ENCODE measurements around the gene ADAM17. TPM values are rescaled to one million over a fixed set of nuclear protein-coding genes. Genes with fewer than 3 reads are reported as not detected.

ADAM17 gene
- total RNA-seq, 1 donor from 2014 or later: 76.9 TPM

DNA sequence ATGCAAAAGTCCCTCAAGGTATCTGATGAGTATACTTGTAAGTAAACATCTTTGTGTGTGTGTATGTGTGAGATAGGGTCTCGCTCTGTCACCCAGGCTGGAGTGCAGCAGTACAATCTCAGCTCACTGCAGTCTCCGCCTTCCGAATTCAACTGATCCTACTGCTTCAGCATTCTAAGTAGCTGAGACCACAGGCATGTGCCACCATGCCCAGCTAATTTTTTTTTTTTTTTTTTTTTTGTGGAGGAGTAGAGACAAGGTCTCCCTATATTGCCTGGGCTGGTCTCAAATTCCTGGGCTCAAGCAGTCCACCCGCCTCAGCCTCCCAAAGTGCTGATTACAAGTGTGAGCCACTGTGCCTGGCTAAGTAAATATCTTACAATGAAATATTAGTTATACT is 23.2 kb downstream of the ADAM17 start:
- no peak overlapping the region for H3K4me3 ChIP-seq
- no peak for DNase-seq
- no peaks in the 10 kb centered on the region for H3K9me3 ChIP-seq
- H3K36me3 ChIP-seq: peaks cover 81% of the 10 kb centered on the region
- intact Hi-C loops (cut with DNase I): no loop called here
- peak in 1 of 2 donors; percentile 35 for ATAC-seq
- TF ChIP-seq, protein P1, sequence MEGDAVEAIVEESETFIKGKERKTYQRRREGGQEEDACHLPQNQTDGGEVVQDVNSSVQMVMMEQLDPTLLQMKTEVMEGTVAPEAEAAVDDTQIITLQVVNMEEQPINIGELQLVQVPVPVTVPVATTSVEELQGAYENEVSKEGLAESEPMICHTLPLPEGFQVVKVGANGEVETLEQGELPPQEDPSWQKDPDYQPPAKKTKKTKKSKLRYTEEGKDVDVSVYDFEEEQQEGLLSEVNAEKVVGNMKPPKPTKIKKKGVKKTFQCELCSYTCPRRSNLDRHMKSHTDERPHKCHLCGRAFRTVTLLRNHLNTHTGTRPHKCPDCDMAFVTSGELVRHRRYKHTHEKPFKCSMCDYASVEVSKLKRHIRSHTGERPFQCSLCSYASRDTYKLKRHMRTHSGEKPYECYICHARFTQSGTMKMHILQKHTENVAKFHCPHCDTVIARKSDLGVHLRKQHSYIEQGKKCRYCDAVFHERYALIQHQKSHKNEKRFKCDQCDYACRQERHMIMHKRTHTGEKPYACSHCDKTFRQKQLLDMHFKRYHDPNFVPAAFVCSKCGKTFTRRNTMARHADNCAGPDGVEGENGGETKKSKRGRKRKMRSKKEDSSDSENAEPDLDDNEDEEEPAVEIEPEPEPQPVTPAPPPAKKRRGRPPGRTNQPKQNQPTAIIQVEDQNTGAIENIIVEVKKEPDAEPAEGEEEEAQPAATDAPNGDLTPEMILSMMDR (IDR thresholded peaks at IDR 0.05): no peak
- H3K4me1 ChIP-seq: peaks cover 21% of the 10 kb centered on the region
- no peaks in the 10 kb centered on the region for H3K27me3 ChIP-seq (ENCODE audit: low read depth)
- no peak overlapping the region for H3K27ac ChIP-seq

DNA sequence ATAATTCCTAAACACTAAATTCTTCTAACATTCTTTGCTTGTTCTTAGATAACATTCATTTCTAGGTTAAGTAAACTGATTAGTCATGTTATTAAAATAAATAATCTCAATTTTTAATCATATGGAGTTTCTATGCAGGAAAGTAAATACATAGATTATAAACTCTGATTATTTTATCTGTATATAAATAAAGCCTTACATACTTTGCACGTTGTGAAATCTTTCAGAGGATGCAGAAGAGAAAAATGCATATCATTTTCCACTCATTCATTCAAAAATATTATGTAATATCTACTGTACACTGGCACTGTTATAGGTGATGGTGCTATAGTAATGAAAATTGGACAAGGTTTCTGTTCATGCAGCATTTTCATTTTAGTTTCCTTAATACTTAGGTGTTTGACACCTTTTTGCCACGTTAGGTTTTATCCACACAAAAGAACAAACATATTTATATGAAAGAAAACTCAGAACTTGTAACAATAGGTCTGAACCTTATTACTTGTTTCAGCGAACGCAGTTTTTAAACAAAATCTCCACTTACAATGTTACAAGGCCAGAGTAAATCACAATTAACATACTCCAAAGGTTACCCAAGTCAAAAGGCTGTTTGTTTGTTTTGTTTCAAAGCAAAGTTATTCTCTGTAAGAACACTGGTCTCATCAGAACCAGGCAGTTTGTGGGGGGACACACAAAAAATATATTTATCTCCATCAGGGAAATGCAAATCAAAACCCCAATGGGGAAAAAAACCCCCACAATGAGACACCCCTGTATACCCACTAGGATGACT is 27.4 kb downstream of the ADAM17 start:
- intact Hi-C loops (cut with DNase I): no loop called here
- H3K36me3 ChIP-seq: peaks cover 97% of the 10 kb centered on the region
- ATAC-seq: no peak

DNA sequence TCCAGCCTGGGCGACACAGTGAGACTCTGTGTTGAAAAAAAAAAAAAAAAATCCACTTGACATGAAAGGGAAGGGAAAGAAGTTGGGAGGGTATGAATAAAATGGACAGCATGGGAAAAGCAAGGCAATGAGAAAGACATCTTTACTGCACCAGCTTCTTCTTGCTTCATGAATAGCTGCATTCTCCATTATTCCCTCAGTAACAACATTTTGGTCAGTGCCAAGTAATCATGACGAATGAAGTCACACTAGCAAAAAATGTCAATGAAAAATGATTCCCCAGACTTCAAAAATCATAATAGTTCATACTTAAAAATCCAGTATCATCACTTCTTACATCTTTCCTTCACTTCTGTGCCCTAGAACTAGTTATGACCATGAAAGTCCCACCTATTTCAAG is 30.4 kb downstream of the ADAM17 start:
- intact Hi-C loops (cut with DNase I): no loop called here
- H3K4me1 ChIP-seq: no peaks in the 10 kb centered on the region
- H3K27ac ChIP-seq: no peak overlapping the region
- H3K9me3 ChIP-seq: no peaks in the 10 kb centered on the region
- H3K36me3 ChIP-seq: peaks cover 99% of the 10 kb centered on the region
- no peaks in the 10 kb centered on the region for H3K27me3 ChIP-seq (ENCODE audit: low read depth)
- ATAC-seq (no peak), DNase-seq (no peak)
- TF ChIP-seq, protein P1 (IDR thresholded peaks at IDR 0.05): no peak
- H3K4me3 ChIP-seq: no peak overlapping the region

More for the DNA sequence above, 27.4 kb downstream of the ADAM17 start:
- Histone ChIP-seq H3K27ac (no peak overlapping the region), H3K4me1 (no peaks in the 10 kb centered on the region), H3K4me3 (no peak overlapping the region), H3K9me3 (no peaks in the 10 kb centered on the region), H3K27me3 (ENCODE audit: low read depth) (no peaks in the 10 kb centered on the region)
- TF ChIP-seq, protein P1 (IDR thresholded peaks at IDR 0.05): no peak
- no peak for DNase-seq

DNA sequence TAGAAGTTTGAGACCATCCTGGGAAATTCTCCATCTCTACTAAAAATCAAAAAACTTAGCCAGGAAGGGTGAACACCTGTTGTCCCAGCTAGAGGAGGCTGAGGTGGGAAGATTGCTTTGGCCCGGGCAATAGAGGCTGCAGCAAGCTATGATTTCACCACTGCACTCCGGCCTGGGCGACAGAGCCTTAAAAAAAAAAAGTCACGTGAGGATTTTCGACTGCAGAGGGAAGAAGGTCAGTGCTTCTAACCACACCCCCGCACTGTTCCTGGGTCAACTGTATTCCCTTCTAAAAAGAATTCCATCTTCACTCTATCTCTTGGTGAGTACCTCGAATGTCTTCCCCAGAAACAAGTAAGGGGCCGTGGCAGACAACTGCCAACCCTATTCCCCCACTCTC is 31.3 kb downstream of the ADAM17 start:
- H3K27ac ChIP-seq: no peak overlapping the region
- no peaks in the 10 kb centered on the region for H3K9me3 ChIP-seq
- no peak overlapping the region for H3K4me3 ChIP-seq
- H3K36me3 ChIP-seq: peaks cover 99% of the 10 kb centered on the region
- ATAC-seq: peak; percentile 43 to 71
- H3K4me1 ChIP-seq: no peaks in the 10 kb centered on the region
- no peaks in the 10 kb centered on the region for H3K27me3 ChIP-seq (ENCODE audit: low read depth)
- TF ChIP-seq, protein P1 (IDR thresholded peaks at IDR 0.05): no peak
- DNase-seq: no peak
- intact Hi-C loops (cut with DNase I): no loop called here

DNA sequence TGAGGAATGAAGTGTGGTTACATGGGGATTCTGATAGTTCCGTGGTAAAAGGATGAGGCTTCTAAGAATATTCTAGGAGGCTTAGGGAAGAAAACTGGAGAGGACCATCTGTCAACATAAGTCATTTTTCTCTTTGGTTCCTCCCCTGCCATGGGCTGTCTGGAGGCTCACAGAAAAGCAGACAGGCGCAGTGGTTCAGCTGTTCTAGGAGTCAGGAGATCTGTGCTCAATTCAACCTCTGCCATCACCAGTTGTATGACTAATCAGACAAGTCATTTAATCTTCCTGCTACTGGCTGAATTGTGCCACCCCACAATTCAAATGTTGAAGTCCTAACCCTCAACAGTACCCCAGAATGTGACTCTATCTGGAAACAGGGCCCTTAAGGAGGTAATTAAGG is 36.4 kb downstream of the ADAM17 start:
- DNase-seq: no peak
- TF ChIP-seq, protein P1 (IDR thresholded peaks at IDR 0.05): no peak
- Histone ChIP-seq H3K4me1 (no peaks in the 10 kb centered on the region), H3K4me3 (no peak overlapping the region), H3K27ac (no peak overlapping the region), H3K36me3 (peaks cover 91% of the 10 kb centered on the region), H3K9me3 (no peaks in the 10 kb centered on the region), H3K27me3 (ENCODE audit: low read depth) (no peaks in the 10 kb centered on the region)
- intact Hi-C loops (cut with DNase I): no loop called here
- ATAC-seq: no peak

Measured in lower lobe of right lung (tissue), 2 donors.